GM12875 (cell line): ENCODE results near the gene SFTPA1.
"Not testable (repeated sequence)": the region's sequence is repeated elsewhere in the genome, so short reads cannot be mapped to it uniquely, and the experiment has no call there.

Experiments
- H3K4me3 ChIP-seq: one replicate; pipeline ENCODE4 v1.5.1; 2011; ENCODE audit warnings: low read depth, low read length, control low read depth
- CTCF ChIP-seq: IDR thresholded peaks from 2 replicates; pipeline ENCODE4 v1.5.1; 2011; ENCODE audit warnings: low read depth, mild to moderate bottlenecking, control low read depth, inconsistent platforms, low read length, moderate library complexity, borderline replicate concordance; ENCODE audit not compliant: insufficient read depth

The SFTPA1 gene

GRCh38 chr10:79583488-79584024 lies 27.2 kb upstream of the SFTPA1 start:
- no peak for TF ChIP-seq CTCF
- H3K4me3 ChIP-seq = no peak overlapping the region

GRCh38 chr10:79585870-79586527 lies 24.7 kb upstream of the SFTPA1 start:
- H3K4me3 ChIP-seq = no peak overlapping the region
- no peak for TF ChIP-seq CTCF

GRCh38 chr10:79586933-79587332 lies 23.8 kb upstream of the SFTPA1 start:
- TF ChIP-seq CTCF = no peak
- no peak overlapping the region for H3K4me3 ChIP-seq

GRCh38 chr10:79588800-79589199 lies 21.9 kb upstream of the SFTPA1 start:
- no peak for TF ChIP-seq CTCF
- H3K4me3 ChIP-seq = no peak overlapping the region

GRCh38 chr10:79593377-79593776 lies 17.4 kb upstream of the SFTPA1 start:
- TF ChIP-seq CTCF = no peak
- no peak overlapping the region for H3K4me3 ChIP-seq

- H3K4me3 ChIP-seq = not testable (repeated sequence)
Measured at GRCh38 chr10:79594565-79594964, 16.2 kb upstream of the SFTPA1 start.

- no peak overlapping the region for H3K4me3 ChIP-seq
- no peak for TF ChIP-seq CTCF
Measured at GRCh38 chr10:79595510-79595909, 15.2 kb upstream of the SFTPA1 start.

- not testable (repeated sequence) for H3K4me3 ChIP-seq
Measured at GRCh38 chr10:79599644-79600043, 11.1 kb upstream of the SFTPA1 start.
